H9 (cell line): ENCODE results near the gene HMOX2. TPM values are rescaled to one million over a fixed set of nuclear protein-coding genes. Genes with fewer than 3 reads are reported as not detected.

ENCODE experiments used
- DNase-seq: peaks from one replicate; pipeline ENCODE4 v3.0.0-alpha.2; 2017
- H2AFZ ChIP-seq: one replicate; pipeline ENCODE4 v1.6.1; 2013; ENCODE audit warnings: mild to moderate bottlenecking, low read length, control low read depth, moderate library complexity
- H2AK5ac ChIP-seq: 2 replicates; pipeline ENCODE4 v1.6.1; 2013; ENCODE audit warnings: low read length, control low read depth, mixed read lengths; ENCODE audit not compliant: insufficient read length
- H2BK120ac ChIP-seq: one replicate; pipeline ENCODE4 v1.6.1; 2013; ENCODE audit warnings: low read depth, mild to moderate bottlenecking, low read length, control low read depth, inconsistent platforms; ENCODE audit not compliant: poor library complexity, severe bottlenecking
- H2BK12ac ChIP-seq: 2 replicates; pipeline ENCODE4 v1.6.1; 2013; ENCODE audit warnings: low read length, control low read depth, mixed read lengths, low read depth; ENCODE audit not compliant: insufficient read length
- H2BK15ac ChIP-seq: 2 replicates; pipeline ENCODE4 v1.6.1; 2013; ENCODE audit warnings: low read depth, low read length, control low read depth
- H2BK20ac ChIP-seq: one replicate; pipeline ENCODE4 v1.6.1; 2013; ENCODE audit warnings: low read depth, mild to moderate bottlenecking, low read length, control low read depth, inconsistent platforms; ENCODE audit not compliant: poor library complexity, severe bottlenecking
- H2BK5ac ChIP-seq: 2 replicates; pipeline ENCODE4 v1.6.1; 2013; ENCODE audit warnings: low read length, control low read depth, mixed read lengths; ENCODE audit not compliant: insufficient read length
- H3K14ac ChIP-seq: 2 replicates; pipeline ENCODE4 v1.6.1; 2013; ENCODE audit warnings: low read length, control low read depth; ENCODE audit not compliant: insufficient read depth
- H3K18ac ChIP-seq: 2 replicates; pipeline ENCODE4 v1.6.1; 2013; ENCODE audit warnings: low read depth, mild to moderate bottlenecking, mixed read lengths, low read length, control low read depth; ENCODE audit not compliant: insufficient read length
- H3K23ac ChIP-seq: 2 replicates; pipeline ENCODE4 v1.6.1; 2013; ENCODE audit warnings: low read length, control low read depth, mixed read lengths, low read depth; ENCODE audit not compliant: insufficient read length
- H3K23me2 ChIP-seq: 2 replicates; pipeline ENCODE4 v1.6.1; 2013; ENCODE audit warnings: low read depth, mild to moderate bottlenecking, mixed read lengths, low read length, control low read depth; ENCODE audit not compliant: insufficient read length, poor library complexity, severe bottlenecking
- H3K27ac ChIP-seq: 2 replicates; pipeline ENCODE4 v1.5.1; 2013; ENCODE audit warnings: low read length, control low read depth, mixed read lengths, low read depth; ENCODE audit not compliant: insufficient read length
- H3K27me3 ChIP-seq: 2 replicates; pipeline ENCODE4 v1.6.1; 2013; ENCODE audit warnings: low read length, control low read depth, inconsistent platforms; ENCODE audit not compliant: insufficient read depth
- H3K4ac ChIP-seq: 2 replicates; pipeline ENCODE4 v1.6.1; 2013; ENCODE audit warnings: low read depth, mild to moderate bottlenecking, control low read depth, inconsistent platforms, low read length, moderate library complexity
- H3K4me1 ChIP-seq: 2 replicates; pipeline ENCODE4 v1.6.1; 2013; ENCODE audit warnings: low read length, control low read depth, inconsistent platforms; ENCODE audit not compliant: insufficient read depth
- H3K4me2 ChIP-seq: 2 replicates; pipeline ENCODE4 v1.6.1; 2013; ENCODE audit warnings: low read length, control low read depth, mixed read lengths; ENCODE audit not compliant: insufficient read length, insufficient read depth
- H3K56ac ChIP-seq: 2 replicates; pipeline ENCODE4 v1.6.1; 2013; ENCODE audit warnings: low read depth, mild to moderate bottlenecking, mixed read lengths, low read length, control low read depth; ENCODE audit not compliant: insufficient read length
- H3K79me1 ChIP-seq: 2 replicates; pipeline ENCODE4 v1.6.1; 2013; ENCODE audit warnings: low read depth, mild to moderate bottlenecking, moderate library complexity, low read length, control low read depth, inconsistent platforms; ENCODE audit not compliant: insufficient read depth, poor library complexity, severe bottlenecking
- H3K79me2 ChIP-seq: 2 replicates; pipeline ENCODE4 v1.6.1; 2013; ENCODE audit warnings: low read length, control low read depth, inconsistent platforms; ENCODE audit not compliant: insufficient read depth
- H3K9ac ChIP-seq: 2 replicates; pipeline ENCODE4 v1.6.1; 2013; ENCODE audit warnings: low read length, control low read depth, mixed read lengths; ENCODE audit not compliant: insufficient read length; ENCODE audit errors: extremely low read depth
- H3K9me3 ChIP-seq: one replicate; pipeline ENCODE4 v1.6.1; 2013; ENCODE audit warnings: low read depth, low read length, inconsistent platforms; ENCODE audit not compliant: control insufficient read depth
- H3T11ph ChIP-seq: one replicate; pipeline ENCODE4 v1.6.1; 2013; ENCODE audit warnings: mild to moderate bottlenecking, low read length, control low read depth, inconsistent platforms
- H4K20me1 ChIP-seq: one replicate; pipeline ENCODE4 v1.6.1; 2013; ENCODE audit not compliant: control insufficient read depth, insufficient read length, insufficient read depth
- H4K5ac ChIP-seq: 2 replicates; pipeline ENCODE4 v1.6.1; 2013; ENCODE audit warnings: low read depth, mild to moderate bottlenecking, mixed read lengths, low read length, control low read depth; ENCODE audit not compliant: insufficient read length
- H4K8ac ChIP-seq: replicated peaks from 2 replicates; pipeline ENCODE4 v1.6.1; 2013; ENCODE audit warnings: low read length, control low read depth, mixed read lengths, low read depth; ENCODE audit not compliant: insufficient read length
- H4K91ac ChIP-seq: 2 replicates; pipeline ENCODE4 v1.6.1; 2013; ENCODE audit warnings: low read depth, mild to moderate bottlenecking, moderate library complexity, mixed read lengths, low read length, control low read depth; ENCODE audit not compliant: insufficient read length
- H3K27ac Mint-ChIP-seq, 3 experiments: 2 replicates in 2 of 3; 3 replicates in 1 of 3; pipeline ENCODE4 v1.8.0; 2020 to 2021; ENCODE audit warnings: mixed read lengths in 3 of 3, mild to moderate bottlenecking in 1 of 3, moderate library complexity in 1 of 3
- H3K27me3 Mint-ChIP-seq: 2 replicates; pipeline ENCODE4 v1.8.0; 2021; ENCODE audit warnings: low read depth, mild to moderate bottlenecking, moderate library complexity, mixed read lengths
- H3K36me3 Mint-ChIP-seq, 3 experiments: 2 replicates in 2 of 3; 3 replicates in 1 of 3; pipeline ENCODE4 v1.8.0; 2020 to 2021; ENCODE audit warnings: low read depth in 3 of 3, mixed read lengths in 3 of 3; ENCODE audit not compliant: insufficient read depth in 1 of 3
- H3K4me1 Mint-ChIP-seq, 2 experiments: 2 replicates each; pipeline ENCODE4 v1.8.0; 2020; ENCODE audit warnings: mixed read lengths in 2 of 2
- H3K4me3 Mint-ChIP-seq, 2 experiments: 2 replicates in 1 of 2; 3 replicates in 1 of 2; pipeline ENCODE4 v1.8.0; 2020 to 2021; ENCODE audit warnings: mild to moderate bottlenecking in 2 of 2, mixed read lengths in 2 of 2, moderate library complexity in 1 of 2
- H3K9me3 Mint-ChIP-seq, 2 experiments: 2 replicates in 1 of 2; 3 replicates in 1 of 2; pipeline ENCODE4 v1.8.0; 2020; ENCODE audit warnings: mild to moderate bottlenecking in 2 of 2, mixed read lengths in 2 of 2, moderate library complexity in 1 of 2
- CTCF ChIP-seq: fragments of 200-600 bp; sonication (generic); conservative IDR thresholded peaks from 3 replicates; pipeline ENCODE4 v1.8.0; 2021; ENCODE audit warnings: antibody characterized with exemption, mild to moderate bottlenecking
- WGBS: extraction: QIAGEN DNeasy Blood & Tissue Kit; methylation state at CpG from one replicate; pipeline ENCODE4 v1.1.7; 2013; ENCODE audit warnings: missing lambda C conversion rate, low lambda C conversion rate, mixed read lengths; ENCODE audit not compliant: insufficient read length; ENCODE audit errors: extremely low coverage; 5-methylcytosine and 5-hydroxymethylcytosine counted together
- total RNA-seq: library from RNA; stranded (reverse); gene quantifications from 2 replicates; pipeline ENCODE4 v1.2.1, GENCODE V29; 2021

HMOX2 gene
- total RNA-seq, 1 experiment from 2014 or later: 44.4 TPM

GRCh38 chr16:4556580-4556979 lies 80.4 kb downstream of the HMOX2 start:
- H3K27ac ChIP-seq: no peak overlapping the region

More at GRCh38 chr16:4556580-4556979, 80.4 kb downstream of the HMOX2 start:
- H4K91ac ChIP-seq: no peak overlapping the region
- no peak overlapping the region for H2BK12ac ChIP-seq
- no peaks in the 10 kb centered on the region for H3K27me3 ChIP-seq
- Mint-ChIP-seq H3K36me3 (no peaks in the 10 kb centered on the region), H3K27me3 (peaks cover 8% of the 10 kb centered on the region), H3K27ac (no peak overlapping the region), H3K9me3 (peaks cover 0 to 2% of the 10 kb centered on the region in 2 experiments; a peak in 1 of 5 replicates), H3K4me1 (peaks cover 11 to 12% of the 10 kb centered on the region in 2 experiments; a peak in 3 of 4 replicates), H3K4me3 (no peak overlapping the region)
- no peak overlapping the region for H4K5ac ChIP-seq
- no peak for DNase-seq
- no peak overlapping the region for H3T11ph ChIP-seq
- no peak overlapping the region for H3K4me2 ChIP-seq
- H3K56ac ChIP-seq: no peak overlapping the region
- no peaks in the 10 kb centered on the region for H3K9me3 ChIP-seq
- no peak overlapping the region for H2BK15ac ChIP-seq
- no peak overlapping the region for H3K9ac ChIP-seq
- H3K4me1 ChIP-seq: no peaks in the 10 kb centered on the region; the same call in 1 of the 2 replicates
- H3K23ac ChIP-seq: no peak overlapping the region
- TF ChIP-seq CTCF: no peak
- H3K79me1 ChIP-seq: no peaks in the 10 kb centered on the region
- no peaks in the 10 kb centered on the region for H3K23me2 ChIP-seq
- H4K8ac ChIP-seq: no peak overlapping the region
- H3K18ac ChIP-seq: no peak overlapping the region
- no peak overlapping the region for H3K4ac ChIP-seq
- H3K79me2 ChIP-seq: no peaks in the 10 kb centered on the region
- no peak overlapping the region for H3K14ac ChIP-seq
- no peak overlapping the region for H2BK20ac ChIP-seq
- no peak overlapping the region for H2AK5ac ChIP-seq
- no peaks in the 10 kb centered on the region for H4K20me1 ChIP-seq
- no peak overlapping the region for H2BK120ac ChIP-seq
- WGBS: no CpG with 5 or more reads among the region's 14 CpGs
- no peak overlapping the region for H2AFZ ChIP-seq
- no peak overlapping the region for H2BK5ac ChIP-seq
